Tibial artery (tissue), 4 donors: ENCODE results near the gene PSMD13.

ENCODE experiments used
- DNase-seq, 2 donors: peaks; one replicate each; pipeline ENCODE4 v3.0.0-alpha.2; 2019
- H3K27ac ChIP-seq, 2 donors: fragments of 200-600 bp; sonication (generic) in 1 of 2; 1 replicate in 1 of 2; 2 replicates in 1 of 2; pipeline ENCODE4 v1.5.1; 2018 to 2019; ENCODE audit warnings: mild to moderate bottlenecking in 1 of 2
- H3K27me3 ChIP-seq, 2 donors: fragments of 200-600 bp; sonication (generic) in 1 of 2; one replicate each; pipeline versions ENCODE4 v1.5.1 to v1.6.0; 2016 to 2019
- H3K36me3 ChIP-seq, 3 donors: fragments of 200-600 bp; sonication (generic) in 2 of 3; one replicate each; pipeline ENCODE4 v1.5.1; 2016 to 2019; ENCODE audit warnings: mild to moderate bottlenecking in 2 of 3
- H3K4me1 ChIP-seq, 4 donors: fragments of 200-600 bp; sonication (generic) in 2 of 4; 1 replicate in 3 of 4; 2 replicates in 1 of 4; pipeline ENCODE4 v1.5.1; 2016 to 2019
- H3K4me3 ChIP-seq, 2 donors: fragments of 200-600 bp; sonication (generic) in 1 of 2; 1 replicate in 1 of 2; 2 replicates in 1 of 2; pipeline ENCODE4 v1.5.1; 2018 to 2019; ENCODE audit warnings: mild to moderate bottlenecking in 2 of 2
- H3K9me3 ChIP-seq, 3 donors: fragments of 200-600 bp; sonication (generic) in 1 of 3; one replicate each; pipeline ENCODE4 v1.5.1; 2016 to 2019
- intact Hi-C: fragments of 100-400 bp; cut with DNase I; formaldehyde crosslinking; loops from one replicate; pipeline ENCODE4 v1.15.0; 2023; ENCODE audit warnings: low total_unique reads
- TF ChIP-seq, protein P1 (sequence below), 2 experiments: fragments of 200-600 bp in 1 of 2; fragments of 450-650 bp in 1 of 2; IDR thresholded peaks; one replicate each; pipeline ENCODE4 v1.5.1; 2017 to 2019; ENCODE audit warnings: antibody characterized with exemption in 2 of 2, mild to moderate bottlenecking in 1 of 2, moderate library complexity in 1 of 2

The PSMD13 gene

GRCh38 chr11:221539-221938 is 15.2 kb upstream of the PSMD13 start:
- Histone ChIP-seq H3K9me3 (no peaks in the 10 kb centered on the region), H3K4me1 (no peaks in the 10 kb centered on the region), H3K27ac (no peak overlapping the region), H3K36me3 (peaks cover 0 to 48% (median 17%) of the 10 kb centered on the region in 3 donors), H3K4me3 (no peak overlapping the region), H3K27me3 (no peaks in the 10 kb centered on the region)
- TF ChIP-seq, protein P1, sequence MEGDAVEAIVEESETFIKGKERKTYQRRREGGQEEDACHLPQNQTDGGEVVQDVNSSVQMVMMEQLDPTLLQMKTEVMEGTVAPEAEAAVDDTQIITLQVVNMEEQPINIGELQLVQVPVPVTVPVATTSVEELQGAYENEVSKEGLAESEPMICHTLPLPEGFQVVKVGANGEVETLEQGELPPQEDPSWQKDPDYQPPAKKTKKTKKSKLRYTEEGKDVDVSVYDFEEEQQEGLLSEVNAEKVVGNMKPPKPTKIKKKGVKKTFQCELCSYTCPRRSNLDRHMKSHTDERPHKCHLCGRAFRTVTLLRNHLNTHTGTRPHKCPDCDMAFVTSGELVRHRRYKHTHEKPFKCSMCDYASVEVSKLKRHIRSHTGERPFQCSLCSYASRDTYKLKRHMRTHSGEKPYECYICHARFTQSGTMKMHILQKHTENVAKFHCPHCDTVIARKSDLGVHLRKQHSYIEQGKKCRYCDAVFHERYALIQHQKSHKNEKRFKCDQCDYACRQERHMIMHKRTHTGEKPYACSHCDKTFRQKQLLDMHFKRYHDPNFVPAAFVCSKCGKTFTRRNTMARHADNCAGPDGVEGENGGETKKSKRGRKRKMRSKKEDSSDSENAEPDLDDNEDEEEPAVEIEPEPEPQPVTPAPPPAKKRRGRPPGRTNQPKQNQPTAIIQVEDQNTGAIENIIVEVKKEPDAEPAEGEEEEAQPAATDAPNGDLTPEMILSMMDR (IDR thresholded peaks at IDR 0.05): no peak
- no peak for DNase-seq
- intact Hi-C loops: no loop called here

DNA sequence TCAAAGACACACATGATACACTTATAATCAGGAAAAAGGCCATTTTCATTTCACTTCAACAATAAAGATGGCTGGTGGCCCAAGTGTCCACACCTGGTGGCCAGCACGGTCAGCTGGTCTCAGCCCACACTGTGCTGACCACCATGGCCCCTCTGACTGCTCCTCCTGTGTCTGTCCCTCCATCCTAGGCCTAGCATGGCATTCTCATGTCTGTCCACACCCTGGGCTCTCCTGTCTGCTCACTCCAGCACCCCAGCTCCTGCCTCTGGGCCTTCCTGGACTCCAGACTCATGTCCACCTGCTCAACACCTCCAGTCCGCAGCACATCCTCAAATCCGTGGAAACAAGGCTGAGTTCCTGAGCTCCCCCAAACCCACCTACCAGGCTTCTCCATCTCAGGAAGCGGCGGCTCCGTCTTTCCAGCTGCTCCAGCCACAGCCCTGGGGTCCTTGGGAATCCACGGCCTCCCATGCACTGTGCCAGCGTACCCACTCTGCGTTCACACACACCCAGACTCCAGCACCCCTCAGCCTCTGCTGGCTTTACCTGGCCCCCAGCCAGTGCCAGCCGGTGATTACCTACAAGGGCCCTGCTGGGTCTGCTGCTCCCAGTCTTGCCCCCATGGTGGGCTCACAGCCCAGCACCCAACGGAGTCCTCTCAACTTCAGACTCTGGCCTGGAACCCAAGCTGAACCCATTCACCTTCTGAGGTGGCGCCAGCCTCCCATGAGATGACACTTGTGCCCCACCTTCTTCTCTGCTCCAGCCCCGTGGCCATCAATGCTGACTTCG is 14.6 kb upstream of the PSMD13 start:
- H3K36me3 ChIP-seq: peaks cover 0 to 44% (median 17%) of the 10 kb centered on the region in 3 donors
- no peaks in the 10 kb centered on the region for H3K9me3 ChIP-seq
- DNase-seq: peak in 1 of 2 donors; percentile 56
- H3K27me3 ChIP-seq: no peaks in the 10 kb centered on the region
- intact Hi-C loops: no loop called here
- H3K4me3 ChIP-seq: no peak overlapping the region
- no peak overlapping the region for H3K27ac ChIP-seq
- no peaks in the 10 kb centered on the region for H3K4me1 ChIP-seq
- TF ChIP-seq, protein P1 (IDR thresholded peaks at IDR 0.05): no peak

GRCh38 chr11:223026-223789 is 13.6 kb upstream of the PSMD13 start:
- H3K4me1 ChIP-seq: no peaks in the 10 kb centered on the region
- no peak overlapping the region for H3K27ac ChIP-seq
- DNase-seq: peak in 1 of 2 donors; percentile 38
- H3K27me3 ChIP-seq: no peaks in the 10 kb centered on the region
- H3K4me3 ChIP-seq: no peak overlapping the region
- intact Hi-C loops: no loop called here
- TF ChIP-seq, protein P1 (IDR thresholded peaks at IDR 0.05): no peak
- peaks cover 0 to 42% (median 12%) of the 10 kb centered on the region in 3 donors for H3K36me3 ChIP-seq
- H3K9me3 ChIP-seq: no peaks in the 10 kb centered on the region

GRCh38 chr11:223884-224283 is 12.9 kb upstream of the PSMD13 start:
- TF ChIP-seq, protein P1 (IDR thresholded peaks at IDR 0.05): no peak
- Histone ChIP-seq H3K27me3 (no peaks in the 10 kb centered on the region), H3K27ac (no peak overlapping the region), H3K9me3 (no peaks in the 10 kb centered on the region), H3K4me1 (no peaks in the 10 kb centered on the region), H3K36me3 (peaks cover 0 to 35% (median 10%) of the 10 kb centered on the region in 3 donors), H3K4me3 (no peak overlapping the region)
- DNase-seq: peak in 1 of 2 donors; percentile 40
- intact Hi-C loops: no loop called here

DNA sequence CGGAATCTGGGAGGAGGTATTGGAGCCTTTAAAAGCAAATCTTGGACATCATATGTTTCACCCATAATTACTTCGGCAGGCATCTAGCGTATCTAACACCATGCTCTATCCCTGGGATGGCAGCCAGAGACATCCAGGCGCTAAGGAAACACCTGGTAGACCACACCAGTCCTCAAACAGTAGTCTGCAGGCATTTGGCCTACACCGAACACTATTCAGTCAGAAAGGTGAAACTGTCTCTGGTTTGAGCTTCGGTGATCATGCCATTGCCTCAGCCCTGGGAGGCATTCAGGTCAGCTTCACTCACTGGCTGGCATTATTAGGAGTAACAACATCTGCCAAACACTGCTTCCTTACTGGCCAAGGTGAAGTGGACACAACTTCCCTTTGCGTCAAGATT is 12.4 kb upstream of the PSMD13 start:
- Histone ChIP-seq H3K36me3 (peaks cover 0 to 31% (median 9%) of the 10 kb centered on the region in 3 donors), H3K27ac (no peak overlapping the region), H3K9me3 (no peaks in the 10 kb centered on the region), H3K27me3 (no peaks in the 10 kb centered on the region), H3K4me1 (no peaks in the 10 kb centered on the region), H3K4me3 (no peak overlapping the region)
- TF ChIP-seq, protein P1 (IDR thresholded peaks at IDR 0.05): no peak
- peak in 1 of 2 donors; percentile 7 for DNase-seq
- intact Hi-C loops: no loop called here
